PC-9 (cell line): ENCODE measurements around the gene NMB.

Experiments
- EZH2 ChIP-seq: fragments of 200-600 bp; sonication (generic); IDR thresholded peaks from 2 replicates; pipeline ENCODE4 v1.8.0; 2017; ENCODE audit warnings: antibody characterized with exemption, low read depth
- TF ChIP-seq, protein P1 (sequence below): fragments of 200-600 bp; sonication (generic); conservative IDR thresholded peaks from 2 replicates; pipeline ENCODE4 v1.6.1; 2017; ENCODE audit warnings: mixed run types, antibody characterized with exemption, mild to moderate bottlenecking, moderate library complexity

DNA sequence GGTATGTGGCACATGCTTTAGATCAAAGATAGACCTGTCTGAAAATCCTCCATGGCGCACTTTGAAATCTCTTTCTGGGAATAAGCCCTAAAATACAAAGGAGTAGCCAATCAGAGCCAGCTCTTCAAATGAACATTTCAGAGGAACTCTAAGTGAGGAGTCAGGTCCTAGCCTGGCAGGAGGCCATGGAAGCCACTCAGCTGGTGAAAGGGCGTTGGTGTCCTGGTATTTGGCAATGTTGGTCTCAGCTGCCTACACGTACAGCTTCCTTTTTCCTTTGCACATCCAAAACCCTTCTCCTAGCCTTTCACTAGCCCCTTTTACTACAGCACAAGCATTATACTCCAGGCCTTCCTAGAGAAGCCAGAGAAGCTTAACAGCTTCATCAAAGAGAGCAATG, 9.5 kb downstream of the NMB start:
- TF ChIP-seq, protein P1, sequence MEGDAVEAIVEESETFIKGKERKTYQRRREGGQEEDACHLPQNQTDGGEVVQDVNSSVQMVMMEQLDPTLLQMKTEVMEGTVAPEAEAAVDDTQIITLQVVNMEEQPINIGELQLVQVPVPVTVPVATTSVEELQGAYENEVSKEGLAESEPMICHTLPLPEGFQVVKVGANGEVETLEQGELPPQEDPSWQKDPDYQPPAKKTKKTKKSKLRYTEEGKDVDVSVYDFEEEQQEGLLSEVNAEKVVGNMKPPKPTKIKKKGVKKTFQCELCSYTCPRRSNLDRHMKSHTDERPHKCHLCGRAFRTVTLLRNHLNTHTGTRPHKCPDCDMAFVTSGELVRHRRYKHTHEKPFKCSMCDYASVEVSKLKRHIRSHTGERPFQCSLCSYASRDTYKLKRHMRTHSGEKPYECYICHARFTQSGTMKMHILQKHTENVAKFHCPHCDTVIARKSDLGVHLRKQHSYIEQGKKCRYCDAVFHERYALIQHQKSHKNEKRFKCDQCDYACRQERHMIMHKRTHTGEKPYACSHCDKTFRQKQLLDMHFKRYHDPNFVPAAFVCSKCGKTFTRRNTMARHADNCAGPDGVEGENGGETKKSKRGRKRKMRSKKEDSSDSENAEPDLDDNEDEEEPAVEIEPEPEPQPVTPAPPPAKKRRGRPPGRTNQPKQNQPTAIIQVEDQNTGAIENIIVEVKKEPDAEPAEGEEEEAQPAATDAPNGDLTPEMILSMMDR: no peak
- TF ChIP-seq EZH2: no peak
